ENCODE measurements around the gene CHST15.
"Not testable (repeated sequence)": the region's sequence is repeated elsewhere in the genome, so short reads cannot be mapped to it uniquely, and the experiment has no call there.

The CHST15 gene

DNA sequence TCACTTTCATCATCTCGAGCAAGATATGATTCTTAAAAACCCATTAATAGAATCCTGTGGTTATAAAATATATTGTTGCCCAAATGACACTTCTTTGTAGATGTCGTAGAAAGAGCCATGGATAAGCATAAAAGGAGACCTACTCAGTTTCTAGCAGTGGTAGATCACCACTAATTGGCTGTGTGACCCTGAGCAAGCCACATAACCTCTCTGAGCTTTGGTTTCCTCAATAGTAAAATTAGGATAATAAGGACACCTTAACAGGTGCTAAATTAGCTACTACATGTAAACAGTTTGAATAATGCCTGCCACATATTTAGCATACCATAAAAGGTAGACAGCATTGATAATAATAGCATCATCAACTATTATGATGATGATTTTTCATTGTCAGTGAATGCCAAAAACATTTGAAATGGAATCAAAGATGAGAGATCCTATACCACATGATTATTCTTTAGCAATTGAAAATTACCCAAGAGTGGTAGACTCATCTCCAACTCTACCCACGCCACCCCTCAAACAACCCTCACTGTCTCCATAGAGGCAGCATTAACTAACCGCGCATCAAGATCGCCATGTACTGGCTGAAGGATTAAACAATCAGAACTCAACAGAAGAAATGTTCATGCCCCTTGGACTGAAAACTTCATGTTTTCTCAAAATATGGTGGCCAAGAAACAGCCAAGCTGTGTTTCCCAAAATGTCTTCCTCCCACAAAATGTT lies 45.8 kb downstream of the CHST15 start:
- no peak for DNase-seq (ENCODE audit: low read depth in 3 of 3, low spot score in 1 of 3)

DNA sequence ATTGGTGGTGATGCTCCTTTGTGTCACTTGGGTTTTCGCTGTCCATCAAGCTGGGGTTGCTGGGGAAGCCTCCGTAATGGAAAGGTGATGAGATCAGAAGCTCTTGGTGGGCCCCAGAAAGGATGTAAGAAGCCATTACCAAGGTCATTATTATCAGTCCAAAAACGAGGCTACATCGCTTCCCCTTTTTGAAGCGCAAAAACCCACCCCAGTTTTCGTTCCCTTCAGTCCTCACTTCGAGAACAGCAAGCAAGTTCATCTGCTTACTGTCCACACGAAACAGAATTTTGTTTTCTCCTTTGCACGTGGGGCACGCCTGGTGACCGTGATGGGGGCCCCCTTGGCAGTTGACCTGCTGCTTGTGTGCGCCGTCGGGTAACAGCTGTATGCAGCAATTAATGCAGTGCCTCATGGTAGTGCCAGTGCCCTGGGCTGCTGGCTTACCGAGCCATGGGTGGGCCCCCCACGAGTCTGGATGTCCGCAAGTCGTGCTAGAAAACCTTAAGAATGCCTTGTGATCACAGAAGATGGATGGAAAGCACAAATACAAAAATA lies 47.5 kb downstream of the CHST15 start:
- DNase-seq (ENCODE audit: low read depth in 3 of 3, low spot score in 1 of 3) = no peak

GRCh38 chr10:124045276-124045675 lies 48.1 kb downstream of the CHST15 start:
- DNase-seq (ENCODE audit: low read depth in 3 of 3, low spot score in 1 of 3) = no peak

GRCh38 chr10:124044143-124044862 lies 49.1 kb downstream of the CHST15 start:
- no peak for DNase-seq (ENCODE audit: low read depth in 3 of 3, low spot score in 1 of 3)

GRCh38 chr10:124043310-124044142 lies 49.9 kb downstream of the CHST15 start:
- DNase-seq (ENCODE audit: low read depth in 3 of 3, low spot score in 1 of 3) = no peak

DNA sequence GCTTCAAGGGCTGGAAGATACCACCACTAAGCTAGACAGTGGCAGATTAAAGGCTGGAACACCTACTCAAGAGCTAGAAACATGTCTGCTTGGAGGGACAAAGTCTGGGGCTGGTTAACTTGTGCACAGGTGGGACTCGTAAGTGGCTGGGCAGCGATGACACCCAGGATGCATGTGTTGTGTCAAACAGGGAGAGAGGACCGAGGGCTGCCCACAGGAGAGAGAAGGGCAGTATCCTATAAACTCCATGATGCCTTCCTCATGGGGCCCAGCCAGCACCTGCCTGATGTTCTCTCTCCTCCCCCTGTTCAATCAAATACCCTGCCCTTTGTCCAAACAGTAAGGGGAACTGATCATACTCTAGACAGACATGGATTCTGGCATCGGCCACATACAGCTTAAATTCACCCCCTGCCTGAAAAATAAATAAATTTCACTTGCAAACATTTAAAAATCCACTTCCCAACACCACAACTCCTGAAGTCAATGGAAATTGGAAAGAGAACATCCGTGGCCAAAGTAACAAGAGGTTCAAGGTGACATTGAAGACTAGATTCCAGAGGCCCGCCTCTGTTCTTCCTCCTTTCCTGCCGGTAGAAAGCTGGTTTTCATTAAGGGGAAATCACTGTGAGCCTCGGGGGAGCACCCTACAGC lies 50.6 kb downstream of the CHST15 start:
- DNase-seq (ENCODE audit: low read depth in 3 of 3, low spot score in 1 of 3) = no peak

DNA sequence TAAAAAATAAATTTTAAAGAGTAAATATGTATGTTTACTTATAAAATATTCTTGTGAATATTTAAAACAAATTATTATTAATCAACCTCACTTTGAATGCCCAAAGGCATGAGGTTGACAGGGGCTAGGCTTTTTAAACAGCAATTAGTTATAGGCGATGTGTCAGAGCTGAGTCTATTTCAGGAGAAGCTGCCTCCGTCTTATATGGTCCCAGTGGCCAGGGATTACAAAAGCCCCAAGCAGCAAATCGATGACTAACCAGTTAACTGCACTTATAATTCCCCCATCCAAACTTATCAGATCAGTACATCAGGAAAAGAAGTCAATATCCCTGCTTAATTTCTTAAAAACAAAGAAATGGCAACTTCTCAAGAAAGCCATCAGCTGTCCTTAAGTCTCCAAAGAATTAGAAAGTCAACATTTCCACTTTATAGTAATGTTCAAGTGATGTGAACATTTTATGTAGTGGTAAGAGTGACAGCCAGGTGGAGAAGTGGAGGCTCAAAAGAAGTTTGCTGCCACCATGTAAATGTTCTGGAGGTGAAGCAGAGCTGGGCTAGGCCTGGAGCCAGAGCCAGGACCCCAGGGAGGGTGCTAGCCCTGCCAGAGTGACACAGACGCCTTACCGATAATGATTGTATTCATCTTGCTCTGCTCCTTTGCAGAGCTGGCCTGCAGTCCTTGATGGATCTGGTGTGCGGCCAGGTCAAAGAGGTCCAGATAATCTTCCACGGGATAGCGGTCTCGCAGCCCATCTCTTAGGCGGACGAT lies 51.5 kb downstream of the CHST15 start:
- DNase-seq (ENCODE audit: low read depth in 3 of 3, low spot score in 1 of 3) = no peak

GRCh38 chr10:124040451-124041188 lies 52.8 kb downstream of the CHST15 start:
- no peak for DNase-seq (ENCODE audit: low read depth in 3 of 3, low spot score in 1 of 3)

DNA sequence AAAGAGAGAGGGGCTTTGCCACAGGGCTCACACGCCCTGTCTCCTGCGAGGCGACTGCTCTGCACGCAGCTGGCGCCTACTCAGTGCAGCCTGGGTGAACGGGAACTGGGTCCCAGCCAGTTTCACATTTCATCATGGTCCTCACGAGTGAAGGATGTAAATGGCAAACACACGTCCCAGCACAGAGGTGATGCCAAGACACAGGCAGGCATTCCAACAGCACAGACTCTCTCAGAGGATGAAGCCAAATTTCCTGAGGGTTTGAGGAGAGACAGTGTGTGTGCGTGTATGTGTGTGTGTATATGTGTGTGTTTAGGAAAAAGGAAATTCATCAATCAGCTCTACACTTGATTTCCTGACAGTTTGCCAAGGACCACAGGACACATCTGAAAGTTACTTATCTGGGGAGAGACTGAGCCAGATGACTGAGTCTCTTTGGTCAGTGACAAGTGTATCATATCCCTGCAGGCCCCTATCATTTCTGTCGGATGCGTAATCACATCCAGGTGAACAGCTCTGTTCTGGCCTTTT lies 53.9 kb downstream of the CHST15 start:
- no peak for DNase-seq (ENCODE audit: low read depth in 3 of 3, low spot score in 1 of 3)

GRCh38 chr10:124037784-124038183 lies 55.6 kb downstream of the CHST15 start:
- DNase-seq (ENCODE audit: low read depth in 3 of 3, low spot score in 1 of 3) = no peak

DNA sequence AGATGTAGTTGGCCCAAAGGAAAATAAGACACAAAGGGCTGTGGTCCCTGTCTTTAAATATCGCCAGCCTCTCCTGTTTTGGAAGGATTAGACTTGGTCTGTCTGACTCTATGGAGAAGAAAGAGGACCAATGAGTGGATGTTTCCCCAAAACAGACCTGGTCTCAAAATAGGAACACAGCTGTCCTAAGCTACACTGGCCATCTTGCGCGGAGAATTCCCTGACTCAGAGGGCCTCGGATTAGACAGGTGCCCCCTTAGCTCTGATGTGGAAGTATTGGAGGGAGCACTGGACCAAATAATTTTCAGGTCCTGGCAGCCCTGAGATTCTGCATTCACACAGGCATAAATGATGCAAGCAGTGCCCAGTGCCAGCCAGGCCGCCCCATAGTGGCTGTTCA lies 56.1 kb downstream of the CHST15 start:
- no peak for DNase-seq (ENCODE audit: low read depth in 3 of 3, low spot score in 1 of 3)

DNA sequence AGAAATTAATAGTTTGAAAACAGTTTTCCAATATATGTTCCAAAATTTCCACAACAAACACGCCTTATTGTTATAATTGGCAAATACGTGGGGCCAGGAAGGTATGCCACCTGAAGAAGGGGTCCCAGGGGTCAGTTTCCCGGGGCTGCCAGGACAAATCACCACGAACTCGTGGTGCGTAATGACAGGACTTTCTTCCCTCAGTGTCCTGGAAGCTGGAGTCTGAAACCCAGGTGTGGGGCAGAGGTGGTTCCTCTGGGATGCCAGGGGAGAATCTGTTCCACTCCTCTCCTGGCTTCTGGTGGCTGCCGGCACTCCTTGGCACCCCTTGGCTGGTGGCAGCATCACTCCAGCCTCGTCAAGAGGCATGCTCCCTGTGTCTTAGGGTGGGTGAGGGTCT lies 56.7 kb downstream of the CHST15 start:
- no peak for DNase-seq (ENCODE audit: low read depth in 3 of 3, low spot score in 1 of 3)

DNA sequence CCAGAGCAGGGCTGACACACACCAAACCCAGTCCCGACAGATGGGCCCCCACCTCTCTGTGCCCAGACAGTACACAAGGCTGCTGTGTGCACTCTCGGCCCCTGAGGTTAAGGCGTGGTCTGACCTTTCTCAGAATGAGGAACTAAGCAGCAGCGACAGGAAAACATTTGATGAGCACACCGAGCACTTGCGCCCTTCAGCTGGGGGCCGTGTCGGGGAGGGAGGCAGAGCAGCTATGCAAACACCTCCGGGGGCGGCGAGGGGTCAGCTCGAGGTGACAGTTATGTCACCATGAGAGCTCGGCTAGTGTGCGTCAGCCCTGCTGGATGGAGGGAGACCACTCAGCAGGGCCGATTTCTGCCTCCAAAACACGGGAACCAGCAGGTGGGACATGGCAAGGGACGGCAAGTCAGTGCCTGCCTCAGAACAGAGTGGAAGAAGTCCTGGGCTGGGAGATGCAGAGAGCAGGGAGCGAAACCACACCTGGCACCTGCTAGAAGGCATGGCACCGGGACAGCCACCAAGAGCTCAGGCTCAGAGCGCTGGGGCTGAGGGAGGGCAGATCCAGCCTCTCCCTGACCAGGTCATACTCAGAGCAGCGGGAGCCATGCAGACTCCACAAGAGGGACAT lies 57.4 kb downstream of the CHST15 start:
- DNase-seq (ENCODE audit: low read depth in 3 of 3, low spot score in 1 of 3) = peak in 1 of 3 donors; percentile 1

DNA sequence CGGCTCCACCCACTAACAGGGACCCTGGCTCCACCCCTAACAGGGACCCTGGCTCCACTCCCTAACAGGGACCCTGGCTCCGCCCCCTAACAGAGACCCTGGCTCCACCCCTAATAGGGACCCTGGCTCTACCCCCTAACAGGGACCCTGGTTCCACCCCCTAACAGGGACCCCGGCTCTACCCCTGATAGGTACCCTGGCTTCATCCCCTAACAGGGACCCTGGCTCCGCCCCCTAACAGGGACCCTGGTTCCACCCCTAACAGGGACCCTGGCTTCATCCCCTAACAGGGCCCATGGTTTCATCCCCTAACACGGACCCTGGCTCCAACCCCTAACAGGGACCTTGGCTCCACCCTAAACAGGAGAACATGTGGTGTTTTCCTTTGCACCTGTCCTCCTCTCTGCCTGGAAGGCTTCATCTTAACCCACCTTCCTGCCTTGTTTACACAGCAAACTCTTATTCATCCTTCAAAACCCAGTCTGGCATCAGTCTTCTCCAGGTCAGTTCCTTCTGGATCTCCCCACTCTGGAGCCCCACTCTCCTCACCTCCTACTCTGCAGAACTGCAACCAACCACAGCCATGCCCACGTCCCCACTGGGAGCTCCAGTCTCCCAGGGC lies 58.0 kb downstream of the CHST15 start:
- no peak for DNase-seq (ENCODE audit: low read depth in 3 of 3, low spot score in 1 of 3)

- DNase-seq (ENCODE audit: low read depth in 3 of 3, low spot score in 1 of 3) = not testable (repeated sequence)
These were observed 58.7 kb downstream of the CHST15 start for GRCh38 chr10:124034576-124035305.

- DNase-seq (ENCODE audit: low read depth in 3 of 3, low spot score in 1 of 3) = no peak
These were observed 59.5 kb downstream of the CHST15 start for GRCh38 chr10:124033887-124034218.

DNA sequence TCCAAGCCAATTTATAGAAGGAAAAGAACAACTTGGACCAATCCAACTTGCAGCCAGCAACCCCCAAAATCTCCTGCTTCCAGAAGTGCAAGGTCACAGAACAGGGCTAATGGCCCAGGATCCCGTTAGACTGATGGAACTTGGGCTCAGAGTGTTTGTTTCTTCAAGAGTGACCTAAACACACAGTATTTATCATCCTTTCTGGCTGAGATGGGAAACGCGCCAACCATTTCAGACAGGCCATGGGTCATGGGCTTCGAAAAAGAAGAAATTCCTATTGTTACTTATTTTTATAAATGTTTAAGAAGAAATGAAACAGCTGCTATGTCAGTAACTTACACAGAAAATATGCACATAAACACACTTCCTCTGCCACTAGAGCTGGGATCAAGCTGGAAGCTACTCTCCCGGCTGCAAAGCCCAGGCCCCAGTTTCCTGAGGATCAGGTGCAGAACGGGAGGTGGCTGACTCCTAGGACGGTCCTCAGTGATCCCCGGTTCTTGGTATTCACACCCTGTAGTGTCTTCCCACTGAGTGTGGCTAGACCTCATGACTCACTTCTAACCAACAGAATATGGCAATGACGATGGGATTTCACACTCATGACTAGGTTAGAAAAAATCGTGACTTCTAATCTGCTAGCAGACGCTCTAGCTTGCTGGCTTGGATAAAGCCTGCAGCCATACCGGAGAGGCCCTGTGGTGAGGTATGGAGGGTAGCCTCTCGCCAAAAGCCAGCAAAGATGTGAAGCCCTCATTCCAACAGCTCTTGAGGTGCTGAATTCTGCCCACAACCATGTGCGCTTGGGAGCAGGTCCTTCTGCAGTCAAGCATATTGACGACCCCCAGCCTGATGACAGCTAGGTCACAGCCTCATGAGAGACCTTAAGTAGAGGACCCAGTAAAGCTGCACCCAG lies 60.2 kb downstream of the CHST15 start:
- no peak for DNase-seq (ENCODE audit: low read depth in 3 of 3, low spot score in 1 of 3)

All from stimulated activated CD4-positive, alpha-beta T cell treated with anti-CD3 and anti-CD28 coated beads, TNF-alpha, amount 100 ng/mL, for 1 hour (primary cell).